ENCODE measurements around the gene WNT5B. TPM values are rescaled to one million over a fixed set of nuclear protein-coding genes. Genes with fewer than 3 reads are reported as not detected.

The WNT5B gene
- total RNA-seq (2022; extraction: Qiagen RNA extraction; ENCODE audit: low read depth): 0.95 to 4.2 TPM (median 2.4 TPM) in 5 replicates

DNA sequence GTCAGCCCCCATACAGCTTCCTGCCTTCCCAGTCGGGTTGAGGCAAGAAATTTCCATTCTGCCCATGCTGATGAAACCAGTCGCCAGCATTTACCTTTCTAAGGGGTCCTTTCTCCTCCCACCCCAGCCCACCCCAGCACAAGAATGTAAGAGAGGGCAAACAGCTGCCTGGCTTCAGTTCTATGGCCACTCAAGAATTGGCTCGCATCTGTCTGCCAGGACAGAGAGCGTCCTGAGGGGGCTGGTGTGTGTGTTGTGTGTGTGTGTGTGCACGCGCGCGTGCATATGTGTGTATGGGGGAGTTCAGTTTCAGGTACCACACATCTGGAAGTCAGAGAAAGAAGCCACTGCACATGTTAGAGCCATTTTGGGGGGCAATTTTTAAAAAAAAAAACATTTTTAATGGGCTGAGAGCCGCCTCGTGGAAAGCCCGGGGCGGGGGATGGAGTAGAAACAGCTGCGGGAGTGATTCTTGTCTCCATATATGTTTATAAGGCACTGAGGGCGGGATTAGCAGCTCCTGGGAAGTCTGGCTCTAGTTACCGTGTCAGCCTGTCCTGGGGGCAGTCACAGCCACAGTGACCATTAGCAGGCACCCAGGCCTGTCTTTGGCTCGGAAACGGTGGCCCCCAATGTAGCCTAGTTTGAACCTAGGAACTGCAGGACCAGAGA lies at the start of gene WNT5B:
WNT5B (plus strand) TSS at position 566 of the 672 bp plus-strand sequence. CDS start 2,124 bp downstream, outside the sequence.

DNA sequence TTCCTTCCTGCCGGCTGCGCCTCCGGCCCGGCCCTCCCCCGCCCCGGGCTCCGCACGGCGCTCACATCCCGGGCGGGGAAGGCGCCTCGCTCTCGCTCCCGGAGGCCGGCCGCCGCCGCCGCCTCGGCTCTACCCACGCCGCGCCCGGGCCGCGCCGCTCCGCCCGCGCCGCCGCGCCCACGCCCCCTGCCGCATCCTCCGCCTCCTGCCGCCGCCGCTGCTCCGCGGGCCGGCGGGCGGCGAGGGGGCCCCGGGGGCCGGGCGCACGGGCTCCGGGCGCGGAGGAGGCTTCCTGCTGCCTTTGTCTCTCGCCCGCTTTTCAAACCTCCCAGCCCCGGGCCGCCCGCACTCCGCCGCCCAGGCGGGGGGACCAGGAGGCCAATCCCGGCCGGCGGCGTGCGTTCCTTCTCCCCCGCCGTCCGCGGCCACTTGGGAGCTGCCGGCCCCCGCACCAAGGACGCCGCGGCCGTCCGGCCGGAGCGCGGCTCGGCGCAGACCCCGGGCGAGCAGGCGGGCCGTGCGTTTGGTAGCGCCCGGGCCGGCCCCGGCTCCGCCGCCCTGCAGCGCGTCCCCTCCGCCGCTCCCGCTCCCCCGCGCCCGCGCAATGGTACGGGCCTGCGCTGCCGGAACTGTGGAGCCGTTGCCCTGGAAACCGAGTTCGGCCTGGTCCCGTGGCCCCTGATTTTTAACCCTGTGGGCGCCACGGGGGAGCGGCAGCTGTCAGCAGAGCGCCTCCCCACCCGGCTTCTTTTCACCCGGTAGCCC lies 34.6 kb upstream of the WNT5B start, which contains the start of gene FBXL14:
FBXL14 (minus strand) TSS at position 321 of the 765 bp plus-strand sequence. CDS start 515 bp downstream, outside the sequence.

DNA sequence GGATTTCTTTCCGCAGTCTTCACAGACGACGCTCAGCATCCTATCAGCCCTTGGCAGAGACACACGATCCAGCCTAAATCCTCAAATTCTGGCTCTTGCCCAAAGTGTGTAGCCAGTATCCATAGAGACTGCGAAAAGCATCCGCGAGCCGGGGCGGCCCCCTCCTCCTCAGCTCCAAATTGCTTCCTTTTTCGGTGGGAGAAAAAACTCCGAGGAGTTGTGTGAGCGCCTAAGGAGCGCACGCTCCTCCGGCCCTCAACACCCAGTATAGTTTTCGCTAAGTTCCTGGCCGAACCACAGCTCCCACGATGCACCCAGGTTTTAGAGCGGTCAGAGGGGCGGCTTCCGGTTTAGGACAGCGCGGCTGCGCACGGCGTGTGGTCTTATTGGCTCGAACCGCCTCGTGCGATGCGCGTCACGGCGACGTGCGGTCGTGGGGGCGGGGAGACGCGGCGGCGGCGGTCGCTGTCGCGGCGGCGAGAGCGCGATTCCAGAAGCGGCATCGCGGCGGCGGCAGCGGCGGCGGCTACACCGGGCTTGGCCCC lies 61.6 kb downstream of the WNT5B start, which contains the start of gene ADIPOR2:
ADIPOR2 (plus strand) TSS at position 493 of the 545 bp plus-strand sequence. CDS start 63,274 bp downstream, outside the sequence.

Other genes with a start within 250 kb of the WNT5B start
- 5.8 to 13.3 TPM (median 12.8 TPM) in 5 replicates for gene FBXL14, start 34.6 kb upstream of the WNT5B start, total RNA-seq (2022; extraction: Qiagen RNA extraction; ENCODE audit: low read depth)
- 47.5 to 58.0 TPM (median 53.5 TPM) in 5 replicates for gene ADIPOR2, start 61.8 kb downstream of the WNT5B start, total RNA-seq (2022; extraction: Qiagen RNA extraction; ENCODE audit: low read depth)
- not detected in 5 replicates for gene LRTM2, start 191.3 kb downstream of the WNT5B start, total RNA-seq (2022; extraction: Qiagen RNA extraction; ENCODE audit: low read depth)

Measured in A549 treated with ZK216348 at 1 μM for 4 hours (cell line).